ENCODE results near the gene EMP2.

The EMP2 gene

DNA sequence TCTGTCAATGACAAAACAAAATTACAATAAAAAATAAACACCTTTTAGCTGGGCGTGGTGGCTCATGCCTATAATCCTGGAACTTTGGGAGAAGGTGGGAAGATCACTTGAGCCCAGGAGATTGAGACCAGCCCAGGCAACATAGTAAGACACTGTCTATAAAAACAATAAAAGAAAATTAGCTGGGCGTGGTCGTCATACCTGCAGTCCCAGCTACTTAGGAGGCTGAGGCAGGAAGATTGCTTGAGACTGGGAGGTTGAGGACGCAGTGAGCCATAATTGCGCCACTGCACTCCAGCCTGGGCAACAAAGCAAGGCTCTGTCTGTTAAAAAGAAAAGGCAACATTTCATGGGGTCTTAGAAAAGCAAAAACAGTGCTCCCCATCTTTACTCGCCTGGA lies 32.7 kb downstream of the EMP2 start:
- no peak for DNase-seq (ENCODE audit: low spot score)
- TF ChIP-seq, protein P1, sequence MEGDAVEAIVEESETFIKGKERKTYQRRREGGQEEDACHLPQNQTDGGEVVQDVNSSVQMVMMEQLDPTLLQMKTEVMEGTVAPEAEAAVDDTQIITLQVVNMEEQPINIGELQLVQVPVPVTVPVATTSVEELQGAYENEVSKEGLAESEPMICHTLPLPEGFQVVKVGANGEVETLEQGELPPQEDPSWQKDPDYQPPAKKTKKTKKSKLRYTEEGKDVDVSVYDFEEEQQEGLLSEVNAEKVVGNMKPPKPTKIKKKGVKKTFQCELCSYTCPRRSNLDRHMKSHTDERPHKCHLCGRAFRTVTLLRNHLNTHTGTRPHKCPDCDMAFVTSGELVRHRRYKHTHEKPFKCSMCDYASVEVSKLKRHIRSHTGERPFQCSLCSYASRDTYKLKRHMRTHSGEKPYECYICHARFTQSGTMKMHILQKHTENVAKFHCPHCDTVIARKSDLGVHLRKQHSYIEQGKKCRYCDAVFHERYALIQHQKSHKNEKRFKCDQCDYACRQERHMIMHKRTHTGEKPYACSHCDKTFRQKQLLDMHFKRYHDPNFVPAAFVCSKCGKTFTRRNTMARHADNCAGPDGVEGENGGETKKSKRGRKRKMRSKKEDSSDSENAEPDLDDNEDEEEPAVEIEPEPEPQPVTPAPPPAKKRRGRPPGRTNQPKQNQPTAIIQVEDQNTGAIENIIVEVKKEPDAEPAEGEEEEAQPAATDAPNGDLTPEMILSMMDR (IDR thresholded peaks at IDR 0.05; ENCODE audit: borderline replicate concordance, control extremely low read depth, extremely low read depth, insufficient read depth, missing control alignments), result no peak
- in situ Hi-C loops (cut with MboI; ENCODE audit: low sequenced_read_pairs, unreplicated experiment), result no loop called here

DNA sequence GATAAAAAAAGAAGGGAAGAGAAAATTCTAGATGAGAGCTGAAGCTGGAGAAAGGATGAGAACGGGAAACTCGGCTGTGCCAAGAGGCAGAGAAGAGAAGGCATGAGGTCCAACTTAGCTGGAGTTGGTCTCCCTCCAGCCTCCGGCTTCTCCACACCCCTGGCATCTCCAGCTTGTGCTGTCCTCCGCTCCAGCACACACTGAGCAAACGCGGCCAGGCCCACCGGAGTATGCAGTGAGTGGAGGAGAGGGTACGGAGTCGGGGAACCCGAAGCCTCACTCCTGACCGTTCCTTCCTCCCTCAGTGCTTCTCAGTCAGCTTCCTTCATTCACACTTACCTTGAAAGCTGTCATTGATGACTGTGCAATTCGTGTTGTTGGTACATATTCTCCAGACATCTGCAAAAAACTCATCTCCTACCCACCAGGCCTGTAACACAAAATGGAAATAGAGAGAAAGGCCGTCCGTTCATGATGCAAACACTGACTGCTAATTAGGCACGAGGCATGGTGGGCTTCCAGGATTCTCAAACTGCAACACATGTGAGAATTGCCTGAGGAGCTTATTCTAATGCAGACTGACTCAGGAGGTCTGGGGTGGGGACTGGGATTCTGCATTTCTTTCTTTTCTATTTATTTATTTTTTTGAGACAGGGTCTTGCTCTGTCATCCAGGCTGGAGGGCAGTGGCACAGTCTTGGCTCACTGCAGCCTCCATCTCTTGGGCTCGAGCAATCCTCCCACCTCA lies 37.0 kb downstream of the EMP2 start:
- TF ChIP-seq, protein P1 (IDR thresholded peaks at IDR 0.05; ENCODE audit: borderline replicate concordance, control extremely low read depth, extremely low read depth, insufficient read depth, missing control alignments), result no peak
- DNase-seq (ENCODE audit: low spot score), result no peak
- in situ Hi-C loops (cut with MboI; ENCODE audit: low sequenced_read_pairs, unreplicated experiment), result no loop called here

DNA sequence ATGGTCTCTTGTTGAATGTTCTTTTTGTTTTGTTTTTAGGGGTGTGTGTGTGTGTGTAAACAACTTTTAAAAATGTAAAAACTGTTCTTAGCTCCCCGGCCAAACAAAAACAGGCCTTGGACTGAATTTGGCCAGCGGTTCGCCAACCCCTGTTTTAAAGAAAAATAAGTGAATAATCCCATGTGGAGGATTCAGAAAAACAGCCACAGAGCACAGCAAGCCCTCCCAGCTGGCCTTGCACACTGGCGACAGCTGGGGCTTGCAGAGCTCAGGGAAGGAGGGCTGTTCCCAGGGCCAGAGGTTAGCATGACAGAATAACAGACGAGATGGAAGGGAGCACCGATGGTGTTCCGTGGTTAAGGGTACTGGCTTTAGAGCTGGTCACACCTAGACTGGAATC lies 39.0 kb downstream of the EMP2 start:
- DNase-seq (ENCODE audit: low spot score), result no peak
- TF ChIP-seq, protein P1 (IDR thresholded peaks at IDR 0.05; ENCODE audit: borderline replicate concordance, control extremely low read depth, extremely low read depth, insufficient read depth, missing control alignments), result no peak
- in situ Hi-C loops (cut with MboI; ENCODE audit: low sequenced_read_pairs, unreplicated experiment), result no loop called here

DNA sequence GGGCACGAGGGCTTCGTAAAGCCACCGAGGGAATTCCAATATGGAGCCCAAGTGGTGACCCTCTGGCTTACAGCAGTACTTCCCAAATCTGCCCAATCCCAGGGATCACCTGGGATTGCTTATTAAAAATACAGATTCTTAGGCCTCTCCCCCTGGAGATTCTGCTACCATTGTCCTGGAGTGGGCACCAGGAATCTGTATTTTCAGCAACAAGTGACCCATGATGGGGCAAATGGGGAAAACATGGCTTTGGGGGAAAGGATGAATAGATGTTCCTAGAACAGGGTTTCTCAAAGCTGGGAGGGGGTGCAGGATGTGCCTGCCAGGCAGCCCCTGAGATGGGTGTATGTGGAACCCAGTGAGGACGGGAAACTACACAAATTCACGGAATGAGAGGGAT lies 40.6 kb downstream of the EMP2 start:
- TF ChIP-seq, protein P1 (IDR thresholded peaks at IDR 0.05; ENCODE audit: borderline replicate concordance, control extremely low read depth, extremely low read depth, insufficient read depth, missing control alignments), result no peak
- in situ Hi-C loops (cut with MboI; ENCODE audit: low sequenced_read_pairs, unreplicated experiment), result no loop called here
- DNase-seq (ENCODE audit: low spot score), result no peak

DNA sequence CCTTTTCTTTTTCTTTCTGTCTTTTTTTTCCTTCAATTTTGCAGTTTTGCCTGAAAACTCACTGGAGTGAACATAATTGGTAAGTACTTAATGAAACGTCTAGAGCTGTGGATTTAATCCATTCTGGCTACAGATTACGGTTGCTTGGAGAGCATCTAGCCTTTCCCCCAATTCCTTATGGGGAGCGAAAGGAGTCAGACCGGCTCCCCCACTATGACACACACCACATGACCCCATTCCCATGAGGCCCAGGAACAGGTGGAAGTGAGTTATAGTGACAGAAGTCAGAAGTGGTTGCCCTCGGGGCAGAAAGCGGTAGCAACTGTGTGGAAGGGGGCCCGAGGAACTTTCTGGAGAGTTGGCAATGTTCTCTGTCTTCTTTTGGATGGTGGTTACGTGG lies 41.2 kb downstream of the EMP2 start:
- in situ Hi-C loops (cut with MboI; ENCODE audit: low sequenced_read_pairs, unreplicated experiment), result no loop called here
- TF ChIP-seq, protein P1 (IDR thresholded peaks at IDR 0.05; ENCODE audit: borderline replicate concordance, control extremely low read depth, extremely low read depth, insufficient read depth, missing control alignments), result no peak
- no peak for DNase-seq (ENCODE audit: low spot score)

DNA sequence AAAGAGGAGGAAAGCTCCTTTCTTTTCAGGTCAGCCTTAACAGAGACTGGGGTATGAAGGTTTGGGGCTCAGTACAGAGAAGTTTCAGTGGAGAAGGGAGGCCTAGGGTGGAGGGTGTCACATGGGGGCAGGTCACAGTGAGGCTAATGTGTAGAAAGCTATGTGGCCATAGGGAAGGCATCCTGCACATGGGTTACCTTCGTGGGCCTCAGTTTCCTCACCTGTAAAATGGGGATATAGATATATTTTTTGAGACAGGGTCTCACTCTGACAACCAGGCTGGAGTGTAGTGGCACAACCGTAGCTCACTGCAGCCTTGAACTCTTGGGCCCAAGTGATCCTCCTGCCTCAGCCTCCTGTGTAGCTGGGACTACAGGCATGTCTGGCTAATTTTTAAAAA lies 41.8 kb downstream of the EMP2 start:
- no peak for DNase-seq (ENCODE audit: low spot score)
- TF ChIP-seq, protein P1 (IDR thresholded peaks at IDR 0.05; ENCODE audit: borderline replicate concordance, control extremely low read depth, extremely low read depth, insufficient read depth, missing control alignments), result no peak
- in situ Hi-C loops (cut with MboI; ENCODE audit: low sequenced_read_pairs, unreplicated experiment), result no loop called here

Data from GM13976 (cell line).